ENCODE data around the gene QPCTL. TPM values are rescaled to one million over a fixed set of nuclear protein-coding genes. Genes with fewer than 3 reads are reported as not detected.

Gene QPCTL
- total and polyA plus RNA-seq, 9 of the 15 experiments (the other 6 are each of a cell fraction or from before 2014, with no cell fraction given) = 0.99 to 31.3 (median 12.7) TPM

DNA sequence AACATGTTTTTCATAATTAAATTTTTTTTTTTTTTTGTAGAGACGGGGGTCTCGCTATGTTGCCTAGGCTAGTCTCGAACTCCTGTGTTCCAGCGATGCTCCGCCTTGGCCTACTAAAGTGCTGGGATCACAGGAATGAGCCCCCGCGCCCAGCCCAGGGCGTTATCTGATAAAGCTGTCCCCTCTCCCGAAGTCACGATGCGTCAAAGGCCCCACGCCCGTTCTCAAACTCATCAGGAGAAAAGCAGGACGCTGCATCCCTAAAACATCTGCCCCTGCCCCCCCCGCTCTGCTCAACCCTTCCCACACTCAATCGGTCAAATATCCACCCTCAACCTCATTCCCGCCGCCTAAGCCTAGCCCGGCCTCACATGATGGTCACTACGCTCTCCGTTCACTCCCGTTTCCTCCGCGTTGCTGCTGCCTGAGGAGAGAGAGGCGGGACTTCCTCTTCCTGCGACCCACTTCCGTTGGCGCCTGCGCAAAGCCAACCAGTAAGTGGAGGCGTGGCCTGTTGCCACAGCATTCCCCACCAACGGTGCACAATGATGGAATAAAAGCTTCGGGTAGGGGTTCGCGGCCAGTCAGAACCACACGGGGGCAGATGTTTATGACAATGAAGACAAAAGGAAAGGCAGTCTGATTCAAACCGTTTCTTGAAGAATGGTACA lies 815 bp upstream of the QPCTL start, which contains the start of gene SNRPD2 (continued):
- no peak for TF ChIP-seq ZNF165 (CRISPR knock-in tag; IDR thresholded peaks at IDR 0.05; ENCODE audit: borderline replicate concordance)
- TF ChIP-seq, protein P1, sequence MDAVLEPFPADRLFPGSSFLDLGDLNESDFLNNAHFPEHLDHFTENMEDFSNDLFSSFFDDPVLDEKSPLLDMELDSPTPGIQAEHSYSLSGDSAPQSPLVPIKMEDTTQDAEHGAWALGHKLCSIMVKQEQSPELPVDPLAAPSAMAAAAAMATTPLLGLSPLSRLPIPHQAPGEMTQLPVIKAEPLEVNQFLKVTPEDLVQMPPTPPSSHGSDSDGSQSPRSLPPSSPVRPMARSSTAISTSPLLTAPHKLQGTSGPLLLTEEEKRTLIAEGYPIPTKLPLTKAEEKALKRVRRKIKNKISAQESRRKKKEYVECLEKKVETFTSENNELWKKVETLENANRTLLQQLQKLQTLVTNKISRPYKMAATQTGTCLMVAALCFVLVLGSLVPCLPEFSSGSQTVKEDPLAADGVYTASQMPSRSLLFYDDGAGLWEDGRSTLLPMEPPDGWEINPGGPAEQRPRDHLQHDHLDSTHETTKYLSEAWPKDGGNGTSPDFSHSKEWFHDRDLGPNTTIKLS (IDR thresholded peaks at IDR 0.05; ENCODE audit: borderline replicate concordance, low read depth) = 0 out of 2 replicates have a peak, but pooled peaks have one; percentile 56
- TF ChIP-seq, protein P2, sequence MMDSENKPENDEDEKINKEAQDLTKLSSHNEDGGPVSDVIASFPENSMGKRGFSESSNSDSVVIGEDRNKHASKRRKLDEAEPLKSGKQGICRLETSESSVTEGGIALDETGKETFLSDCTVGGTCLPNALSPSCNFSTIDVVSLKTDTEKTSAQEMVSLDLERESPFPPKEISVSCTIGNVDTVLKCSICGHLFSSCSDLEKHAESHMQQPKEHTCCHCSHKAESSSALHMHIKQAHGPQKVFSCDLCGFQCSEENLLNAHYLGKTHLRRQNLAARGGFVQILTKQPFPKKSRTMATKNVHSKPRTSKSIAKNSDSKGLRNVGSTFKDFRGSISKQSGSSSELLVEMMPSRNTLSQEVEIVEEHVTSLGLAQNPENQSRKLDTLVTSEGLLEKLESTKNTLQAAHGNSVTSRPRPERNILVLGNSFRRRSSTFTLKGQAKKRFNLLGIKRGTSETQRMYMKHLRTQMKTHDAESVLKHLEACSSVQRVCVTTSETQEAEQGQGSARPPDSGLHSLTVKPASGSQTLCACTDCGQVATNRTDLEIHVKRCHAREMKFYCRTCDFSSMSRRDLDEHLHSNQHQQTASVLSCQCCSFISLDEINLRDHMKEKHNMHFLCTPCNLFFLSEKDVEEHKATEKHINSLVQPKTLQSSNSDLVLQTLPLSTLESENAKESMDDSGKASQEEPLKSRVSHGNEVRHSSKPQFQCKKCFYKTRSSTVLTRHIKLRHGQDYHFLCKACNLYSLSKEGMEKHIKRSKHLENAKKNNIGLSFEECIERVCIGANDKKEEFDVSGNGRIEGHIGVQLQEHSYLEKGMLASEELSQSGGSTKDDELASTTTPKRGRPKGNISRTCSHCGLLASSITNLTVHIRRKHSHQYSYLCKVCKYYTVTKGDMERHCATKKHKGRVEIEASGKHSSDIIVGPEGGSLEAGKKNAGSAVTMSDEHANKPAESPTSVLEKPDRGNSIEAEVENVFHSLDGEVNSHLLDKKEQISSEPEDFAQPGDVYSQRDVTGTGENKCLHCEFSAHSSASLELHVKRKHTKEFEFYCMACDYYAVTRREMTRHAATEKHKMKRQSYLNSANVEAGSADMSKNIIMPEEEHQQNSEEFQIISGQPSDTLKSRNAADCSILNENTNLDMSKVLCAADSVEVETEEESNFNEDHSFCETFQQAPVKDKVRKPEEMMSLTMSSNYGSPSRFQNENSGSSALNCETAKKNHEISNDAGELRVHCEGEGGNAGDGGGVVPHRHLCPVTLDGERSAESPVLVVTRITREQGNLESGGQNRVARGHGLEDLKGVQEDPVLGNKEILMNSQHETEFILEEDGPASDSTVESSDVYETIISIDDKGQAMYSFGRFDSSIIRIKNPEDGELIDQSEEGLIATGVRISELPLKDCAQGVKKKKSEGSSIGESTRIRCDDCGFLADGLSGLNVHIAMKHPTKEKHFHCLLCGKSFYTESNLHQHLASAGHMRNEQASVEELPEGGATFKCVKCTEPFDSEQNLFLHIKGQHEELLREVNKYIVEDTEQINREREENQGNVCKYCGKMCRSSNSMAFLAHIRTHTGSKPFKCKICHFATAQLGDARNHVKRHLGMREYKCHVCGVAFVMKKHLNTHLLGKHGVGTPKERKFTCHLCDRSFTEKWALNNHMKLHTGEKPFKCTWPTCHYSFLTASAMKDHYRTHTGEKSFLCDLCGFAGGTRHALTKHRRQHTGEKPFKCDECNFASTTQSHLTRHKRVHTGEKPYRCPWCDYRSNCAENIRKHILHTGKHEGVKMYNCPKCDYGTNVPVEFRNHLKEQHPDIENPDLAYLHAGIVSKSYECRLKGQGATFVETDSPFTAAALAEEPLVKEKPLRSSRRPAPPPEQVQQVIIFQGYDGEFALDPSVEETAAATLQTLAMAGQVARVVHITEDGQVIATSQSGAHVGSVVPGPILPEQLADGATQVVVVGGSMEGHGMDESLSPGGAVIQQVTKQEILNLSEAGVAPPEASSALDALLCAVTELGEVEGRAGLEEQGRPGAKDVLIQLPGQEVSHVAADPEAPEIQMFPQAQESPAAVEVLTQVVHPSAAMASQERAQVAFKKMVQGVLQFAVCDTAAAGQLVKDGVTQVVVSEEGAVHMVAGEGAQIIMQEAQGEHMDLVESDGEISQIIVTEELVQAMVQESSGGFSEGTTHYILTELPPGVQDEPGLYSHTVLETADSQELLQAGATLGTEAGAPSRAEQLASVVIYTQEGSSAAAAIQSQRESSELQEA (IDR thresholded peaks at IDR 0.05; ENCODE audit: low read depth) = no peak
- no peak for TF ChIP-seq ZNF41 (CRISPR knock-in tag; conservative IDR thresholded peaks at IDR 0.05)
- TF ChIP-seq, protein P3, sequence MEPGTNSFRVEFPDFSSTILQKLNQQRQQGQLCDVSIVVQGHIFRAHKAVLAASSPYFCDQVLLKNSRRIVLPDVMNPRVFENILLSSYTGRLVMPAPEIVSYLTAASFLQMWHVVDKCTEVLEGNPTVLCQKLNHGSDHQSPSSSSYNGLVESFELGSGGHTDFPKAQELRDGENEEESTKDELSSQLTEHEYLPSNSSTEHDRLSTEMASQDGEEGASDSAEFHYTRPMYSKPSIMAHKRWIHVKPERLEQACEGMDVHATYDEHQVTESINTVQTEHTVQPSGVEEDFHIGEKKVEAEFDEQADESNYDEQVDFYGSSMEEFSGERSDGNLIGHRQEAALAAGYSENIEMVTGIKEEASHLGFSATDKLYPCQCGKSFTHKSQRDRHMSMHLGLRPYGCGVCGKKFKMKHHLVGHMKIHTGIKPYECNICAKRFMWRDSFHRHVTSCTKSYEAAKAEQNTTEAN (CRISPR knock-in tag; IDR thresholded peaks at IDR 0.05) = no peak
- TF ChIP-seq YY1 (IDR thresholded peaks at IDR 0.05; ENCODE audit: borderline replicate concordance in 1 of 3, control insufficient read depth in 1 of 3, extremely low read depth in 1 of 3, insufficient read depth in 3 of 3, insufficient read length in 1 of 3, insufficient replicate concordance in 2 of 3, low read depth in 1 of 3, low read length in 2 of 3) = peak in 2 of 3 experiments; percentile 20 to 77
- no peak for TF ChIP-seq ZC3H4 (CRISPR knock-in tag; IDR thresholded peaks at IDR 0.05; ENCODE audit: borderline replicate concordance)
- TF ChIP-seq, protein P4, sequence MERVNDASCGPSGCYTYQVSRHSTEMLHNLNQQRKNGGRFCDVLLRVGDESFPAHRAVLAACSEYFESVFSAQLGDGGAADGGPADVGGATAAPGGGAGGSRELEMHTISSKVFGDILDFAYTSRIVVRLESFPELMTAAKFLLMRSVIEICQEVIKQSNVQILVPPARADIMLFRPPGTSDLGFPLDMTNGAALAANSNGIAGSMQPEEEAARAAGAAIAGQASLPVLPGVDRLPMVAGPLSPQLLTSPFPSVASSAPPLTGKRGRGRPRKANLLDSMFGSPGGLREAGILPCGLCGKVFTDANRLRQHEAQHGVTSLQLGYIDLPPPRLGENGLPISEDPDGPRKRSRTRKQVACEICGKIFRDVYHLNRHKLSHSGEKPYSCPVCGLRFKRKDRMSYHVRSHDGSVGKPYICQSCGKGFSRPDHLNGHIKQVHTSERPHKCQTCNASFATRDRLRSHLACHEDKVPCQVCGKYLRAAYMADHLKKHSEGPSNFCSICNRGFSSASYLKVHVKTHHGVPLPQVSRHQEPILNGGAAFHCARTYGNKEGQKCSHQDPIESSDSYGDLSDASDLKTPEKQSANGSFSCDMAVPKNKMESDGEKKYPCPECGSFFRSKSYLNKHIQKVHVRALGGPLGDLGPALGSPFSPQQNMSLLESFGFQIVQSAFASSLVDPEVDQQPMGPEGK (CRISPR knock-in tag; IDR thresholded peaks at IDR 0.05; ENCODE audit: borderline replicate concordance) = no peak
- peak; percentile 59; the same call in 1 of the 2 replicates for TF ChIP-seq RB1 (IDR thresholded peaks at IDR 0.05; ENCODE audit: low read depth)
- TF ChIP-seq HDAC2 (IDR thresholded peaks at IDR 0.05) = peak; percentile 83; the same call in 1 of the 2 replicates
- TF ChIP-seq LEF1 (IDR thresholded peaks at IDR 0.05) = peak; percentile 58
- TF ChIP-seq GATAD2B (IDR thresholded peaks at IDR 0.05; ENCODE audit: borderline replicate concordance) = no peak
- TF ChIP-seq ZNF217 (CRISPR knock-in tag; IDR thresholded peaks at IDR 0.05) = 0 out of 2 replicates have a peak, but pooled peaks have one; percentile 45

All from K562 (cell line).